Measurements from ENCODE around the gene F5. TPM values are rescaled to one million over a fixed set of nuclear protein-coding genes. Genes with fewer than 3 reads are reported as not detected.

F5 gene
- total and polyA plus RNA-seq, 2 of the 13 experiments (the other 11 are each of a cell fraction or from before 2014, with no cell fraction given), result 38.3 to 64.0 TPM

DNA sequence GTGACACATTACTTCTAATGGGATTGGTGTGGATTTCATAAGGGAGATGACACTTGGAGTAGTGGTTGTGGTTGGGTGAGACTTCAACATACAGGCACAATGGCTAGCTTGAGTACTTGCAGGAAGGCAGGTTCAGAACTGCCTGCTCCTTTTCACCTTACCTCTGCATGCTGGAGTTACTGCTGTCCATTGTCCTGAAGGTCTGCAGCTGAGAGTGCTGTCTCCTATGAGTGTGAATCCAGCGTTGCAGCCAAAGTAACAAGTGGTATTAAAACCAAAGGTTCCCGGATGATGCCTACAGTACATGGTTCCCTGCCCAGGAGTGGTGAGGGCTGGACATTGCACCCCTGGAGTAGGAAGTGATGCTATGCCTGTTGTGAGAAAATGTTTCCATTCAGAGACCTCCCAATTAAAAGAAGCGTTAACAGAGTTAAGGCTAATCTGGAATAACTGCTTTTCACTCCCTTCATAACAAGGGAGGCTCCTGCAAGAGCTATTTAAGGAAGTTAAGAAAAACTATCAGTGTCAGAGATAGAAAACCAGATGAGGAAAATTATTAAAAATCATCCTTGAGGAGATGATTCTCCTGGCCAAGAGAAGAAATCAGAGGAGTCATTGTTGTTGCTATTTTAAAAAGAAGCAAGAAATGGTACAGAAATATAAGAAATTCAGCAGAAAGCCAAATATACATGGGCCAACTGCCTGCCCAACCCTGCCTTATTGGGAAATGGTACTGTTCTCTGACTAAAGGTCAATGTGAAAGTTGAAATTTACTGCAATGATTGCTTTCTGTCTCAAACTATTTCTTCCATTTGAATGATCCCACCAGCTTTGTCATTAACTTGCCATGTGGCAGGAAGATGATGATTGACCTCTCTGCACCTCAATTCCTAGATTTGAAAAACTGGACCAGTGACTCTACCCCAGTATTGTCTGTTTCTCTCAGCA, 9.8 kb upstream of the F5 start:
- Histone ChIP-seq H2AFZ (ENCODE audit: low read length) (no peak overlapping the region), H3K27me3 (ENCODE audit: control insufficient read depth in 1 of 2, insufficient read depth in 2 of 2, low read length in 2 of 2) (peaks cover 0 to 4% of the 10 kb centered on the region in 2 experiments; a peak in 1 of 5 replicates), H3K4me1 (ENCODE audit: insufficient read depth, low read length) (peaks cover 6% of the 10 kb centered on the region; the same call in 1 of the 2 replicates), H4K20me1 (ENCODE audit: insufficient read depth, low read length) (no peaks in the 10 kb centered on the region), H3K9ac (ENCODE audit: insufficient read depth, low read depth, low read length) (no peak overlapping the region), H3K79me2 (ENCODE audit: insufficient read depth, low read length) (no peaks in the 10 kb centered on the region), H3K4me3 (replicated peaks in 1 of 3; ENCODE audit: insufficient read depth in 1 of 3, low read depth in 2 of 3, low read length in 3 of 3) (no peak overlapping the region), H3K36me3 (replicated peaks in 1 of 2; ENCODE audit: control insufficient read depth in 1 of 2, insufficient read depth in 2 of 2, low read length in 2 of 2) (no peaks in the 10 kb centered on the region), H3K4me2 (ENCODE audit: low read depth, low read length) (no peak overlapping the region), H3K27ac (ENCODE audit: extremely low read length, insufficient read depth, low read length) (no peak overlapping the region), H3K9me3 (ENCODE audit: low read length) (no peaks in the 10 kb centered on the region)
- BruUV-seq (replicated peaks), result no TSS peak
- ChIA-PET POLR2A (interaction anchor here (1.5 kb wide), 1 partner anchor 10 kb away, joined by 7 read pairs; the partner anchor contains the start of gene F5), CTCF (ENCODE audit: low intra/inter-chr PET ratio, low total read pairs) (no interaction called here)
- peak; percentile 54 for FAIRE-seq
- in situ Hi-C loops (cut with HindIII; ENCODE audit: extremely low pct_ligation_motif_present, low pct_unique_long_range_greater_than_20kb) (no loop called here), intact Hi-C loops (cut with micrococcal nuclease; ENCODE audit: unreplicated experiment) (no loop called here)
- DNase-seq (ENCODE audit: low spot score), result peak; percentile 38
- WGBS (ENCODE audit: low lambda C conversion rate), result 12% methylated on average over 3 of the region's 3 CpGs
- ATAC-seq, result peak; percentile 92
- TF ChIP-seq, protein P1, sequence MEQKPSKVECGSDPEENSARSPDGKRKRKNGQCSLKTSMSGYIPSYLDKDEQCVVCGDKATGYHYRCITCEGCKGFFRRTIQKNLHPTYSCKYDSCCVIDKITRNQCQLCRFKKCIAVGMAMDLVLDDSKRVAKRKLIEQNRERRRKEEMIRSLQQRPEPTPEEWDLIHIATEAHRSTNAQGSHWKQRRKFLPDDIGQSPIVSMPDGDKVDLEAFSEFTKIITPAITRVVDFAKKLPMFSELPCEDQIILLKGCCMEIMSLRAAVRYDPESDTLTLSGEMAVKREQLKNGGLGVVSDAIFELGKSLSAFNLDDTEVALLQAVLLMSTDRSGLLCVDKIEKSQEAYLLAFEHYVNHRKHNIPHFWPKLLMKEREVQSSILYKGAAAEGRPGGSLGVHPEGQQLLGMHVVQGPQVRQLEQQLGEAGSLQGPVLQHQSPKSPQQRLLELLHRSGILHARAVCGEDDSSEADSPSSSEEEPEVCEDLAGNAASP (CRISPR knock-in tag; IDR thresholded peaks at IDR 0.05; ENCODE audit: borderline replicate concordance), result 0 out of 2 replicates have a peak, but pooled peaks have one; percentile 13
- TF ChIP-seq MIXL1 (CRISPR knock-in tag; IDR thresholded peaks at IDR 0.05) (peak; percentile 30; the same call in 1 of the 2 replicates), ZSCAN21 (CRISPR knock-in tag; IDR thresholded peaks at IDR 0.05; ENCODE audit: borderline replicate concordance) (0 out of 2 replicates have a peak, but pooled peaks have one; percentile 51), ZNF30 (CRISPR knock-in tag; IDR thresholded peaks at IDR 0.05) (no peak), ZBTB8A (CRISPR knock-in tag; IDR thresholded peaks at IDR 0.05; ENCODE audit: borderline replicate concordance, low read depth) (no peak), TP53 (CRISPR knock-in tag; conservative IDR thresholded peaks at IDR 0.05) (no peak), NR2F2 (IDR thresholded peaks at IDR 0.05; ENCODE audit: borderline replicate concordance, low read depth) (no peak), KMT2B (CRISPR knock-in tag; IDR thresholded peaks at IDR 0.05) (peak; percentile 37; the same call in 1 of the 2 replicates), NR2C2 (CRISPR knock-in tag; IDR thresholded peaks at IDR 0.05; ENCODE audit: borderline replicate concordance) (no peak), RARA (CRISPR knock-in tag; IDR thresholded peaks at IDR 0.05) (peak; percentile 53)
- TF ChIP-seq, protein P2, sequence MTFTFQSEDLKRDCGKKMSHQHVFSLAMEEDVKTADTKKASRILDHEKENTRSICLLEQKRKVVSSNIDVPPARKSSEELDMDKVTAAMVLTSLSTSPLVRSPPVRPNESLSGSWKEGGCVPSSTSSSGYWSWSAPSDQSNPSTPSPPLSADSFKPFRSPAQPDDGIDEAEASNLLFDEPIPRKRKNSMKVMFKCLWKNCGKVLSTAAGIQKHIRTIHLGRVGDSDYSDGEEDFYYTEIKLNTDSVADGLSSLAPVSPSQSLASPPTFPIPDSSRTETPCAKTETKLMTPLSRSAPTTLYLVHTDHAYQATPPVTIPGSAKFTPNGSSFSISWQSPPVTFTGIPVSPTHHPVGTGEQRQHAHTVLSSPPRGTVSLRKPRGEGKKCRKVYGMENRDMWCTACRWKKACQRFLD (CRISPR knock-in tag; IDR thresholded peaks at IDR 0.05; ENCODE audit: borderline replicate concordance), result no peak
- TF ChIP-seq, protein P3, sequence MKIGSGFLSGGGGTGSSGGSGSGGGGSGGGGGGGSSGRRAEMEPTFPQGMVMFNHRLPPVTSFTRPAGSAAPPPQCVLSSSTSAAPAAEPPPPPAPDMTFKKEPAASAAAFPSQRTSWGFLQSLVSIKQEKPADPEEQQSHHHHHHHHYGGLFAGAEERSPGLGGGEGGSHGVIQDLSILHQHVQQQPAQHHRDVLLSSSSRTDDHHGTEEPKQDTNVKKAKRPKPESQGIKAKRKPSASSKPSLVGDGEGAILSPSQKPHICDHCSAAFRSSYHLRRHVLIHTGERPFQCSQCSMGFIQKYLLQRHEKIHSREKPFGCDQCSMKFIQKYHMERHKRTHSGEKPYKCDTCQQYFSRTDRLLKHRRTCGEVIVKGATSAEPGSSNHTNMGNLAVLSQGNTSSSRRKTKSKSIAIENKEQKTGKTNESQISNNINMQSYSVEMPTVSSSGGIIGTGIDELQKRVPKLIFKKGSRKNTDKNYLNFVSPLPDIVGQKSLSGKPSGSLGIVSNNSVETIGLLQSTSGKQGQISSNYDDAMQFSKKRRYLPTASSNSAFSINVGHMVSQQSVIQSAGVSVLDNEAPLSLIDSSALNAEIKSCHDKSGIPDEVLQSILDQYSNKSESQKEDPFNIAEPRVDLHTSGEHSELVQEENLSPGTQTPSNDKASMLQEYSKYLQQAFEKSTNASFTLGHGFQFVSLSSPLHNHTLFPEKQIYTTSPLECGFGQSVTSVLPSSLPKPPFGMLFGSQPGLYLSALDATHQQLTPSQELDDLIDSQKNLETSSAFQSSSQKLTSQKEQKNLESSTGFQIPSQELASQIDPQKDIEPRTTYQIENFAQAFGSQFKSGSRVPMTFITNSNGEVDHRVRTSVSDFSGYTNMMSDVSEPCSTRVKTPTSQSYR (CRISPR knock-in tag; IDR thresholded peaks at IDR 0.05; ENCODE audit: borderline replicate concordance), result peak; percentile 26; the same call in 1 of the 2 replicates
- TF ChIP-seq, protein P4, sequence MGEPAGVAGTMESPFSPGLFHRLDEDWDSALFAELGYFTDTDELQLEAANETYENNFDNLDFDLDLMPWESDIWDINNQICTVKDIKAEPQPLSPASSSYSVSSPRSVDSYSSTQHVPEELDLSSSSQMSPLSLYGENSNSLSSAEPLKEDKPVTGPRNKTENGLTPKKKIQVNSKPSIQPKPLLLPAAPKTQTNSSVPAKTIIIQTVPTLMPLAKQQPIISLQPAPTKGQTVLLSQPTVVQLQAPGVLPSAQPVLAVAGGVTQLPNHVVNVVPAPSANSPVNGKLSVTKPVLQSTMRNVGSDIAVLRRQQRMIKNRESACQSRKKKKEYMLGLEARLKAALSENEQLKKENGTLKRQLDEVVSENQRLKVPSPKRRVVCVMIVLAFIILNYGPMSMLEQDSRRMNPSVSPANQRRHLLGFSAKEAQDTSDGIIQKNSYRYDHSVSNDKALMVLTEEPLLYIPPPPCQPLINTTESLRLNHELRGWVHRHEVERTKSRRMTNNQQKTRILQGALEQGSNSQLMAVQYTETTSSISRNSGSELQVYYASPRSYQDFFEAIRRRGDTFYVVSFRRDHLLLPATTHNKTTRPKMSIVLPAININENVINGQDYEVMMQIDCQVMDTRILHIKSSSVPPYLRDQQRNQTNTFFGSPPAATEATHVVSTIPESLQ (CRISPR knock-in tag; conservative IDR thresholded peaks at IDR 0.05), result no peak

Measured in HepG2 (cell line).